GM19023 (cell line): ENCODE measurements around the gene NELL2.
"Not testable (repeated sequence)": the region's sequence is repeated elsewhere in the genome, so short reads cannot be mapped to it uniquely, and the experiment has no call there.

Experiments
- ATAC-seq: cut with Tn5 transposase; IDR thresholded peaks from one replicate; pipeline ENCODE4 v1.9.1; 2021; ENCODE audit warnings: mild to moderate bottlenecking, moderate library complexity; ENCODE audit not compliant: unreplicated experiment

NELL2 gene

DNA sequence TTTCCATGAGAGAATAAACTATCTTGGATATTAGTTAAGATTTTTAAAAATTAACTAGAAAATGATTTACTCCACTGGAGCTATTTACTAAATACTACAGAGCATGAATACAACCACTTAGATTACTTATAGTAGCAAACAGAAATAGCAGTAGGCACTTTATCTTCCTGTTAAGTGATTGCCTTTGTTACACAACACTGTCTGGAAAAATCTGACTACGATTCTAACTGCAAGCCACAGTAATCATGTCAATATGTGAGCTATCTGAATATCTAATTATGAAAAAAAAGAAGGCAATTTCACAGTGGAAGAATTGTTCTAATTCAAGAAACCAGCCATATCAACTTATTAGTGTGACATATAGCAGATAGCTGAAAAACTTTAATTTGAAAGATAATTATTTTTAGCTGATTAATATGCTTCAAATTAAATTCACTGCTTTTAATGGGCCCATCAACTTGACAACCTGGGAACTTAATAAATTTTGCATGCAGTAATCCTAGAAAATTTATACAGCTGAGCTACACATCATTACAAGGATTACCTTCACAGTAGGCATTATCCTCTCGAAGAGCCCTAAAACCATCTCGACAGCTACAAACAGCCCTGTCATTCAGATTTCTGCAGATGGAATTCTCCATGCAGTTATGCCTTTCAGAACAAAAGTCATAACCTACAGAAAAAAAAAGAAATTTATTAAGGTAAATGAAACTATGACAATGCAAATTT lies 172.8 kb downstream of the NELL2 start:
- ATAC-seq, result no peak

DNA sequence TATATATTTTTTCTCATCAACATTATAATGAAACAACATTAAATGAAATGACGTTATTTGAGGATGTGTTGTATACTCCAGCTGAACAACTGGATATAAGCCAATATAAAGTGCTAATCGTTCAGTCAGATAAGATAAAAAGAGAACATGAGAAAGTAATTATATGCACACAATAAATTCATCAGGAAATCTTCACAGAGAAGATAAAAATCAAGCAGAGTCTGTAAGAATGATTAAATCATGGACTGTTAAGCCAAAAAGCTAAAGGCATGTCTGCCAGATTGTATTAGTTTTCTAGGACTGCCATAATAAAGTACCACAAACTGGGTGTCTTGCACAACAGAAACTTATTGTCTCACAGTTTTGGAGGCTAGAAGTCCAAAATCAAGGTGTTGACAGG lies 178.6 kb downstream of the NELL2 start:
- ATAC-seq, result no peak

DNA sequence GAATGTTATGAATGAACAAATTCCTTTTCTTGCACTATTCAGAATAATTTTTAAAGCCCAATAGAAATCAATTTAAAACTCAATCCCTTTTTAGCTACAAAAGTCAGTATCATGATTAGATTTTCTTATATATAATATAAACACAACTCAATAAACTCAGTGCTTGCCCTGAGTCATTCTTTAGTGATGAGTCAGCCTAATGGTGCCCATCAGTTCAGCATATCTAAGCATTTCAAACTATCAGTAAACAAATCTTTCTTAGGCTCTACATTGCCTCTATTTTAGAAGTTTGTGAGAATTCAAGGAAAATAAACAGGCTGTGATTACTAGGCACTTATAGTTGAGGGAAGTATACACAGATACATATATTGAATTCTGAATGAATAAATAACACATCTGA lies 179.6 kb downstream of the NELL2 start:
- ATAC-seq, result no peak

DNA sequence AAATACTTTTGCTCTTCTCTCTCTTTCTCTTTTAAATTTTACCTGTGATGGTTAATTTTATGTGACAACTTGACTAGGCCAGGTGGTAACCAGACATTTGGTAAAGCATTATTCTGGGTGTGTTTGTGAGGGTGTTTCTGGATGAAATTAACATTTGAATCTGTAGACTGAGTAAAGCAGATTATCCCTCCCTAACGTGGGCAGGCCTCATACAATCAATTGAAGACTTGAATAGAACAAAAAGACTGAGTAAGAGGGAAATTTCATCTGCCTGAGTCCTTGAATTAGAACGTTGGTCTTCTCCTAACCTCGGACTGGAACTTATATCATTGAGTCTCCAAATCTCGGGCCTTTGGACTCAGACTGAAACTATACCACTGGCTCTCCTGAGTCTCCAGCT lies 182.1 kb downstream of the NELL2 start:
- ATAC-seq, result no peak

DNA sequence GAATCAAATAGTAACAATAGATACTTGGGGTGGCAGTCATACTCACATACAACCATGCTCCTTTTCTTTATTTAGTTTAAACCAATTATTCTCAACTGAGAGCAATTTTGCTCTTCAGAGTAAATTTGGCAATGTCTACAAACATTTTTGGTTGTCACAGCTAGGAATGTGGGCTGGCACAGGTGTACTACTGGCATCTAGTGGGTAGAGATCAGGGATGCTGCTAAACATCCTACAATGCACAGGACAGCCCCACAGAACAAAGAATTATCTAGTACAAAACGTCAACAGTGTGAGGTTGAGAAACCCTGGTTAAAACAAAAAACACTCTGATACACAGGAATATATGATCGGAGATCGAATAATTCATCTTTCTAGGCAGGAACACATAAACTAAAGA lies 186.5 kb downstream of the NELL2 start:
- ATAC-seq, result no peak

DNA sequence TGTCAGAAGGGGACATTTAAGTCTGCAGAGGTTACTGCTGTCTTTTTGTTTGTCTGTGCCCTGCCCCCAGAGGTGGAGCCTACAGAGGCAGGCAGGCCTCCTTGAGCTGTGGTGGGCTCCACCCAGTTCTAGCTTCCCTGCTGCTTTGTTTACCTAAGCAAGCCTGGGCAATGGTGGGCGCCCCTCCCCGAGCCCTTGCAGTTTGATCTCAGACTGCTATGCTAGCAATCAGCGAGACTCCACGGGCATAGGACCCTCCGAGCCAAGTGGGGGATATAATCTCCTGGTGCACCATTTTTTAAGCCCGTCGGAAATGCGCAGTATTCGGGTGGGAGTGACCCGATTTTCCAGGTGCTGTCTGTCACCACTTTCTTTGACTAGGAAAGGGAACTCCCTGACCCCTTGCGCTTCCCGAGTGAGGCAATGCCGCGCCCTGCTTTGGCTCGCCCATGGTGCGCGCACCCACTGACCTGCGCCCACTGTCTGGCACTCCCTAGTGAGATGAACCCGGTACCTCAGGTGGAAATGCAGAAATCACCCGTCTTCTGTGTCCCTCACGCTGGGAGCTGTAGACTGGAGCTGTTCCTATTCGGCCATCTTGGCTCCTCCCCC lies 189.2 kb downstream of the NELL2 start:
- ATAC-seq, result not testable (repeated sequence)

DNA sequence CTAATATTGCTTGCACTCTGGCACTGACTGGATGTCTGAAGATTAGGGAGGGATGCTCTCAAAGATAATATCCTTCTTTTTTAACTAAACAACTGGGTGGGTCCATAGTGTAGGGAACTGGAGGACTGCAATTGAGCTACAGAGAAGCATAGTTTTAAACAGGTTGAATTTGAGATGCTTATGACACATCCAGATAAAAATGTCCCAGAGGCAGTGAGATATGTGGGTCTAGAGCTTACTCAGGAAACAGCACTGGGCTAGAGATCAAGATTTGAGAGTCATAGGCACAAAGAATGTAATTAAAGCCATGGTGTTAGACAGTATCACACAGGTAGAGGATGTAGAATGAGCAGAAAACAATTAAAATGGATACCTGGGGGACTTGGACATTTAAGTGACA lies 198.4 kb downstream of the NELL2 start:
- ATAC-seq, result no peak

DNA sequence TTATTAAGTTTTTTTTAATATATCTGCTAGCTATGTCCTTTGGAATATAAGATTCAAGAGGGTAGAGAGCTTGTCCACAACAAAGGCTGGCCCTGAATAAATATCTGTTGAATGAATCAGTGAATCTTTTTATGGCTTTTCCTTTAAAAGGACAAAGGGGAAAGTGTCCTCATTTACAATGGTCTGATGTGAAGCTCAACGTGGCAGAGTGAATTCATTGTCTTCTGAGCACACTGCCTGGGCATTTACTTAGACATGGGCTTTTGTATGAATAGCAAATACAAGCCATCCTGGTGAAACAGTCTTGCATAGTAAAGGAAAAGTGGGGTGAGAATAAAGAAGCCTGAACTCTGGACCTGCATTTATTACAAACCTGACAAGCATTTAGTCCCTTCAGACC lies 201.2 kb downstream of the NELL2 start:
- ATAC-seq, result no peak

DNA sequence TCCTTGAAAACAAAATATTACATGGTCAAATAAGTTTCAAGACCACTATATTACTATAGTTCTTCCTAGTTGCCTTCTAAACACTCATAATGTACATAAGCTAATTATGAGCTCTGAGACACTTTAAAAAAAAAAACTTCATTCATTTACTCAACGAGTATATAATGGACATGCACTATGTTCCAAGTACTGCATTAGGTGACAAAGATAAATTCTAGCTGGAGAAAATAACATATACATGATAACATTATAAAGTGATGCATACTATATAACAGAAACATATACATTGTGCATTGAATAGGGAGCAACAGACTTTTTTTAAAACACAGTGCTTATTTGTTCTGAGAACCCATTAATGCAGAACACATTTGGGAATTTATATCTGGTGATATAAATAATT lies 202.3 kb downstream of the NELL2 start:
- ATAC-seq, result no peak

DNA sequence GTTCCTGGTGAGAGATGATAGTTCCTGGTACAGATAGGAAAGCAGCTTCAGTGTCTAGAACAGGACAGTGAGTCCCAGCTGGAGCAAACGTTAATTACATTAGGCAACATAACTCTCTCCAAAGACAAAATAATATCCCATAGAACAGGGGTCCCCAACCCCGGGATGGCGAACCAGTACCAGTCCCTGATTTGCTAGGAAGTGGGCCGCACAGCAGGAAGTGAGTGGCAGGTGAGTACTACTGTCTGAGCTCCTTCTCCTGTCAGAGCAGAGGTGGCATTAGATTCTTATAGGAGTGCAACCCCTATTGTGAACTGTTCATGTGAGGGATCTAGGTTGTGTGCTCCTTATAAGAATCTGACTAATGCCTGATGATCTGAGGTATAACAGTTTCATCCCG lies 204.1 kb downstream of the NELL2 start:
- no peak for ATAC-seq

DNA sequence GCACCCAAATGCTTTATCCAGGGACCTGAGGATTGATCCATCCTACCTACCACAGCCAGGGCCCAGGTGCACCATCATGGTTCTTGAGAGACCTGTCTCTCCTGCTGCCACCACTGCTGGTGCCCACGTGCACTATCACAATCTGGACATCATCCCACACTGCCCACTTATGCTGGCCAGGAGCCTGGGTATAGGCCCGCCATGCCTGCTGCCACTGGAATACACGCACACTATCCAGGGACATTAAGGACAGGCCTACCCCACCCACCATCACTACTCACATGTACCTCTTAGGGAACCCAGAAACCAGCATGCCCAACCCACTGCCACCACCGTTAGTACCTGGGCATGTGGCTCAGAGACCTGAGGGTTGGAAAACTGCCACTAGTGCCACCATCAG lies 207.7 kb downstream of the NELL2 start:
- no peak for ATAC-seq

DNA sequence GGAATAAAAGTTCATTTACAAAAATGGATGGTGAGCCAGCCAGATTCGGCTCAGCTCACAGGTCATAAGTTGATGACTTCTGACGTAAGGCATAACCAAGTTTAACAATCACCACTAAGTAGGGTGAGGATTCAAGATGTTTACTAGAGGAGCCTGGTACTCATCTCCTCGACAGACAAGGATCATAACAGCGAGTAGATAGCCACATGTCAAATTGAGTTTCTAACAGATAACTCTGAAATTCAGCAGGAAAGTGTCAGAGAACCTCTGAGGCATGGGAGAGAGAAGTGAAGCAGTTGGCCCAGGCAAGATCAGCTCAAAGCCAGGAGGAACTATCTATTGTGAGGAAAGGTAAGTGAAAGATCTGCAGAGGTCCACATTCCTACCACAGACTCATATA lies 208.7 kb downstream of the NELL2 start:
- ATAC-seq, result no peak

DNA sequence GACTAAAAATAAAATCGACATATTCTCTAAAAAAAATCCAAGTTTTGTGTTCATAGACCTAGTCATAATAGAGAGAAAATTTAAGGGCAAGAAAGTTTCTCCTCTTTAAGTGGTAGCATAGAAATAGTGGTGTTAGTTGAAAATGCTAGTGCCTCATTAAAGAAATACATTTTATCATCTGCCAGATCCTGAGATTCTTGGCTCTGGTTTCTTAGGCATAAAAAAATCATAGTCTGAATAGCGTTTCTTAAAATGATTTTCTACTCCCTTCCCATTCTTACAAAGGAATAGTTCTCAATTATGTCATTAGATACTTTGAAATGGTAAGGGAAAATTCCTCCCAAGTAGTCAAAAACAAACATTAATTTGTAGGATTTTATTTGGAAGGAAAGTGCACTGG lies 212.8 kb downstream of the NELL2 start:
- no peak for ATAC-seq

DNA sequence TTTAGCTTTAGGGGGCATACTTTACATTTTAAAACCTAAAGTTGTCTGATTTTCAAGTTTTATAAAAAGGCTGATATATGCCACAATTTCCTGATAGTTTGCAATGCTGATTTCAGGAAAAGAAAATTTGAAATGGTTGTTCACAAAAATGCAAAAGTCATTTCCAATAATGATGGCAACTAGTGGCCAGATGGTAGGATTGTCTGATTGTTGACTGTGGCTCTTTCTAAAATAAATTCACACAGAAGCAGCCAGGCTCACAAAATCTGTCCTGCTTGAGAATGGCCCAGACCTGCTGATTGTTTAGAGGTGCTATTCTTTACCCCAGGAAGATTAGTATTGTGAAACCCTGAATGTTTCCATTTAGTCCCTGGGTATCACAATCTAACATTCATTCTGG lies 220.3 kb downstream of the NELL2 start:
- ATAC-seq, result no peak

DNA sequence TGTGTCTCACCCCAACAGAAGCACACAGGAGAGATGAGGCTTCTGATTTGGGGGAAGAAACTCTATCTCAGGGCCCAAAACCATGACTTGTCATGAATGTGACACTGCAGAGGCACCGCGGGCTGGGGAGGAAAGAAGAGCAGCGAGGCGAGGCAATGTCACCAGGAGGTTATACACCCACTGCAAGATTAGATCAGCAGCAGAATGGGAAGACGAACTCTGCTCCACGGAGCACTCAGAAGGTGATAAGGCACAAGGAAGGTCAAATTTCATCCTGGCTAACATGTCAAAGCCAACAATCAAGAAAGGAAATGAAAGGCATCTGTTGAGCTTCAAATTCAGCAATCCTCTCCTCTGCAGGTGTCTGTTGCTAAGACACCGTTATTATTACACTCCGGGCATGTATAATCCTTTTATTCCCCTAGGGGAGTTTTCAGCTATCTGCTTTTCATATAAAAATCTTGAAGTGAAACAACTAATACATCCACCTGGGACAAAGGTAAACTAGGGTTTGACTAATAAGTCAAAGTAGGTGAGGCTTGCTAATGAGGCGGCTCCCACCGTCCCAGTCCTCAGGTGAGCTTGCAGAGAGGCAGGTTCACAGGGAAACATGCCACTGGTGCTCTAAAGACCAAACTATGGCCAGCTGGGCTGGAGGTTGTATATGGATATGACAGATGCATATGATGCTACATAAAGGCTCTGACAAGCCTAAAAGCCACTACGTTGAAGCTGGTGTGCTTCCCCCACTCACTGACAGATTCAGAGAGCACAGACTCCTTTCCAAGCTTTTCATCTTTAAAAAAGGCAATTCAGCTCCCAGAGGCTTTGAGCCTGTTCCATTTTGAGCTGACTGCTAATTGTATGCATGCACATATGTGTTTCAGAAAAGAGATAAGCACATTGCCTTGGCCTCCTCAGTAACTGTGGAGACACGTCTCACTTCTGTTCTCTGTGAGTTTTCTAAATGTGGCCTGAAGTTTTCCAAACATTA lies 221.2 kb downstream of the NELL2 start:
- ATAC-seq, result no peak

DNA sequence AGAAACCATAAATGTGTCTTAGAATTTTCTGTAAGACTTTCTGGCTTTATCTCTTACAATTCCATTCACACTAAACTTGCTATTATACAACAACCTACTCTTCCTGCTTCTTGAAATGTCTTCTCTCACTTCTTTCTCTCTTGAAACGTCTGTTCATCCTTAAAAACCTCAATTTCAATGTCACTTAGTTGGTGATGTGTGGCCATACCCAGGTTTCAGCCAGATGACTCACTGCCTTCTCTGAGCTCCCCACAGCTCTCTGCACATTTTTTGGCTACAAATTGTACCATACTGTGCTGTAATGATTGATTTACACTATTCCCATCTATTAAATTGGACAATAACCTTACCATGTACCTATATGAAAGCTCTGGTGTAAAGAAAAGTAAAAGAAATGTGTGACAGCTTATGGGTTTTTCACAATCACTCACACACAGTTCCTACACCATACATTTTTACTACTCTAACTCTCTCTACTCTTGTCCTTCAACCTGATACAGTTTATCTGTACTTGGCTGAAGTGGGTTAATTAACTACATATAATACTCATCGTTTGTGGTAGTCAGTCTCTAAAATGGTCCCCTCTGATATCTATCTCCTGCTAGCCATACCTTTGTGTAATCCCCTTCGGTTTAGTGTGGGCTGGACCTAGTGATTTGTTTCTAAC lies 222.1 kb downstream of the NELL2 start:
- ATAC-seq, result no peak

DNA sequence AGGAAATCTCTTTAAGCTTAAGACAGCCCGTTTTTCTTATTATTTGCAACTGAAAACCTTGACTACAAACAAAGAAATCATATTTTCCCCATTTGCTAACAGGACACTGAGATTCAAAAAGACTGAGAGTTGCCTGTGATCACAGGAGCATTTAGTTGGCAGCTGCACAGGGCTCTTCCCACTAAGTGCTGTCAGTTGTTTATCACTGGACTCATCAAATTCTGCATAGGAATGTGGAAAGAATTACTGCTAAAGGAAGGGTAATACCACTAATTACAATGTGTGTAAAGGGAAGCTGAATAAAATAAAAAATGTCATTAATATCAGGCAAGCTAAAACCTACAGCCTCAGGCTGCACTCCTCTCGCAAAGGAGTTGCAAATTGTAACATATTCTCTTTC lies 226.4 kb downstream of the NELL2 start:
- no peak for ATAC-seq

DNA sequence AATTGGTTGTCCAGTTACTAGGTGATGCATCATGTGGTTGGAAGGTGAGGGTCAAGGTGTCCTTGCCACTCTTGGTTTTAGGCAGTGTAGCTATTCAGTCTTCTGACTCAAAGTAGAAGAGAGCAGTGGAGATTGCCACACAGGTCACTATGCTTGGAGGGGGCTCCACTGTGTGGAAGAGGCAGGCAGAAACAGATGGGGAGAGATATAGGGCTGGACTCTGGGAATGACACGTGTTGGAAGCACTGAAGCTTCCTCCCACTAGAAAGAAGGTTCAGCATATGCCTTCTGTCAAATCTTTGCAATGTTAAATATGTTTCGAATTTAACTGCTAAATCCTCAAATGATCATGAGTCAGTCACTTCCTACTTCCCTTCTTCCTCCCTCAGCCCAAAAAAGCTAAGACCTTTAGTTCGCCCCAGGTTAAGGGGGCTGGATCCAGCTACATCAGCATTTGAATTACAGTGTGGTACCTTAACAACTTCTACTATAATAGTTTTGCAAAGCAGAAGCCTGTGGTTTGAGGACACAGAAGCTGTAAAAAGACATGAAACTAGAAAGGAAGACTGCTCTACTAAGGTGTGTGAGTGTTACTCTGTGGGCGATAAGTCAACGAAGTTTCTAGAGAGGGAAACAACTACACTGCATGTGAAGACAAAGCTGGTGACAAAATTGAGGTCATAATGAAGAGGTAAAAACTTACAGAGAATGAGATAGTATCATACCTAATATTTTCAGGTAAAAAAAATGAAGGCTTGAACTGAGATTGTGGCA lies 228.0 kb downstream of the NELL2 start:
- ATAC-seq, result no peak

DNA sequence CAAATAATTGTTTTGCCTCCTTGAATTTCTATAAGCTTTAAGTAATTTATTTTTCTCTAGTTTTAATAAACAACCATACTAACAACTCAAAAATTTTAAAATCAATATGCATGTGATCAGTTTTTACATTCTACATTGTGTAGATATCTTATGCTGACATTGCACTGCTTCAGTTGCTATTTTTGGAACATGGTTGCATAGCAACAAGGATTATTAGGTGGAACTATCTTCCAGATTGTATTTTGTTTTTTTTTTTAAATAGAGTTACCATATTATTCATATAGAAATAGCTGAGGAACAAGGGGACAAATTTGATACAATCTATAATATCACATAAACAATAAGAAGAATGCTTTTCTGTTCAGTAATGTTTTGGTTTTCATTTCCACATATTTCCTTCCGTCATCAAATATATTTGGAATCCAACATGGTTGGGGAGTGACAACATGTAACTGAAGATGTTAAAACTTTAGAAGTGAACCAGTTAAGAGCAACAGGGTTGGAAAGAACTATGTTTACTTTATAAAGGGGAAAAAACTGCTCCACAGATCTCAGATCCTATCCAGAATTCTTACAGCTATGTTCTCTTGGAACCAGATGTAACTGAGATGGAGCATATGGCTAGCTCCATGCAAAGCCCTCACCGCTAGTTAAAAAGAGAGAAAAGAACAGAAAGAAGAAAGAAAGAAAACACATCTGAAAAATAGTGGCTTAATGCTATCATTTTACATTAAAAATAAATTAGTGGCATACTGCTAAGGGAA lies 235.5 kb downstream of the NELL2 start:
- ATAC-seq, result no peak

DNA sequence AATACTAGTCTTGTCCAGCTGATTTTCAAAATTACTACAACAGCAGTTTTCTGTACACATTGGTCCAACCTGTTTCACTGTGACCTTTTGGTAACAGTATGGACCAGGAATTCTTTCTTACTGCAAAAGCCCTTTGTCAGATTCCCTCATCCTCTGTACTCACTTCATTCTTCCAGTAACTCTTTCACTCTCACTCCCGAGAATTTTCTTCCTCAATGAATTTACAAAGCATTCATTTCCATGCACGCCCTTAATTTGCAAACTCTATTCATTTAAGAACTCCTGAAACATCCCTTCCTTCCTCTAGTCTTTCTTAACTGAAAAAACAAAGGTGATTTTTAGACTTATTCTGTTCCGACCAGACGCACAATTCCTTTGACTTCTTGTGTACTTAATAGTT lies 238.2 kb downstream of the NELL2 start:
- ATAC-seq, result no peak
